Suprapubic skin (tissue), 4 donors: Measurements from ENCODE around the gene DMKN. TPM values are rescaled to one million over a fixed set of nuclear protein-coding genes. Genes with fewer than 3 reads are reported as not detected.
A peak's percentile ranks its signal among the peaks of the same experiment; 100 is the strongest.

Experiments used
- DNase-seq, 2 donors: peaks; one replicate each; pipeline ENCODE4 v3.0.0-alpha.2; 2019; ENCODE audit warnings: low spot score in 2 of 2
- H3K27ac ChIP-seq: fragments of 200-600 bp; sonication (generic); one replicate; pipeline ENCODE4 v1.5.1; 2019
- H3K27me3 ChIP-seq: fragments of 200-600 bp; sonication (generic); one replicate; pipeline ENCODE4 v1.5.1; 2019
- H3K36me3 ChIP-seq: fragments of 200-600 bp; sonication (generic); one replicate; pipeline ENCODE4 v1.5.1; 2019
- H3K4me1 ChIP-seq: fragments of 200-600 bp; sonication (generic); one replicate; pipeline ENCODE4 v1.5.1; 2019
- H3K4me3 ChIP-seq: fragments of 200-600 bp; sonication (generic); one replicate; pipeline ENCODE4 v1.5.1; 2019; ENCODE audit warnings: mild to moderate bottlenecking
- H3K9me3 ChIP-seq: fragments of 200-600 bp; sonication (generic); one replicate; pipeline ENCODE4 v1.5.1; 2019
- CTCF ChIP-seq, 2 donors: fragments of 200-600 bp in 1 of 2; fragments of 450-650 bp in 1 of 2; sonication (generic) in 1 of 2; IDR thresholded peaks; one replicate each; pipeline ENCODE4 v1.5.1; 2016 to 2019; ENCODE audit warnings: antibody characterized with exemption in 2 of 2, mild to moderate bottlenecking in 1 of 2, moderate library complexity in 1 of 2
- EP300 ChIP-seq: sonication (generic); formaldehyde crosslinking; IDR thresholded peaks from one replicate; pipeline ENCODE4 v1.6.1; 2017; ENCODE audit warnings: antibody characterized with exemption
- POLR2A ChIP-seq, 2 donors: fragments of 450-650 bp; IDR thresholded peaks; one replicate each; pipeline ENCODE4 v1.6.1; 2017; ENCODE audit warnings: antibody characterized with exemption in 2 of 2, mild to moderate bottlenecking in 2 of 2, moderate library complexity in 2 of 2
- POLR2AphosphoS5 ChIP-seq, 3 donors: sonication (generic); formaldehyde crosslinking; IDR thresholded peaks; one replicate each; pipeline ENCODE4 v1.6.1; 2017; ENCODE audit warnings: antibody characterized with exemption in 3 of 3
- WGBS: methylation state at CpG from one replicate; pipeline ENCODE4 v1.1.5; 2018; 5-methylcytosine and 5-hydroxymethylcytosine counted together
- total RNA-seq, 4 donors: library from RNA; depleted of rRNA; stranded (reverse); fragments of >200 nt; gene quantifications; one replicate each; pipeline ENCODE4 v1.1.0, GENCODE V29; 2016

Gene DMKN
- total RNA-seq, 4 donors from 2014 or later, result 2,237 to 6,229 (median 5,437) TPM

GRCh38 chr19:35516310-35516709, 2.9 kb upstream of the DMKN start:
- TF ChIP-seq POLR2A (IDR thresholded peaks at IDR 0.05) (no peak), CTCF (IDR thresholded peaks at IDR 0.05) (no peak), EP300 (no peak), POLR2AphosphoS5 (IDR thresholded peaks at IDR 0.05) (no peak)
- 94% methylated on average over 3 of the region's 3 CpGs for WGBS
- DNase-seq, result no peak
- H3K4me3 ChIP-seq, result no peak overlapping the region
- no peaks in the 10 kb centered on the region for H3K9me3 ChIP-seq
- no peaks in the 10 kb centered on the region for H3K36me3 ChIP-seq
- H3K4me1 ChIP-seq, result peaks cover 26% of the 10 kb centered on the region
- peaks cover 18% of the 10 kb centered on the region for H3K27me3 ChIP-seq
- no peak overlapping the region for H3K27ac ChIP-seq

- Histone ChIP-seq H3K27ac (peak overlapping the region; percentile 81), H3K4me1 (peaks cover 37% of the 10 kb centered on the region), H3K9me3 (no peaks in the 10 kb centered on the region), H3K36me3 (no peaks in the 10 kb centered on the region), H3K27me3 (peaks cover 34% of the 10 kb centered on the region), H3K4me3 (no peak overlapping the region)
- 79% methylated on average over 3 of the region's 20 CpGs for WGBS
- TF ChIP-seq POLR2AphosphoS5 (IDR thresholded peaks at IDR 0.05), result no peak
- TF ChIP-seq CTCF (IDR thresholded peaks at IDR 0.05), result no peak
- no peak for TF ChIP-seq EP300
- TF ChIP-seq POLR2A (IDR thresholded peaks at IDR 0.05), result no peak
- no peak for DNase-seq
These were observed 897 bp upstream of the DMKN start for GRCh38 chr19:35514282-35514809.

GRCh38 chr19:35512831-35513627, 420 bp downstream of the DMKN start:
- no peak overlapping the region for H3K4me3 ChIP-seq
- peak overlapping the region; percentile 36 for H3K27ac ChIP-seq
- H3K27me3 ChIP-seq, result peaks cover 37% of the 10 kb centered on the region
- TF ChIP-seq POLR2A (IDR thresholded peaks at IDR 0.05) (no peak), POLR2AphosphoS5 (IDR thresholded peaks at IDR 0.05) (no peak), EP300 (no peak), CTCF (IDR thresholded peaks at IDR 0.05) (no peak)
- WGBS, result 80% methylated on average over 15 of the region's 15 CpGs
- H3K36me3 ChIP-seq, result no peaks in the 10 kb centered on the region
- H3K9me3 ChIP-seq, result no peaks in the 10 kb centered on the region
- H3K4me1 ChIP-seq, result peaks cover 35% of the 10 kb centered on the region
- no peak for DNase-seq

GRCh38 chr19:35511337-35511736, 2.1 kb downstream of the DMKN start:
- Histone ChIP-seq H3K4me3 (peak overlapping the region; percentile 51), H3K27me3 (peaks cover 37% of the 10 kb centered on the region)
- TF ChIP-seq POLR2A (IDR thresholded peaks at IDR 0.05), result no peak
- TF ChIP-seq POLR2AphosphoS5 (IDR thresholded peaks at IDR 0.05), result no peak
- no peak for TF ChIP-seq CTCF (IDR thresholded peaks at IDR 0.05)
- TF ChIP-seq EP300, result no peak

GRCh38 chr19:35510626-35510964, 2.9 kb downstream of the DMKN start:
- H3K27ac ChIP-seq, result no peak overlapping the region
- TF ChIP-seq POLR2A (IDR thresholded peaks at IDR 0.05), result no peak
- TF ChIP-seq POLR2AphosphoS5 (IDR thresholded peaks at IDR 0.05), result no peak
- peak in 1 of 2 donors; percentile 1 for TF ChIP-seq CTCF (IDR thresholded peaks at IDR 0.05)
- no peak for TF ChIP-seq EP300
- peak overlapping the region; percentile 51 for H3K4me3 ChIP-seq
- WGBS, result 38% methylated on average over 4 of the region's 15 CpGs
- DNase-seq, result no peak
- no peaks in the 10 kb centered on the region for H3K9me3 ChIP-seq
- H3K36me3 ChIP-seq, result no peaks in the 10 kb centered on the region
- H3K4me1 ChIP-seq, result peaks cover 32% of the 10 kb centered on the region
- peaks cover 37% of the 10 kb centered on the region for H3K27me3 ChIP-seq

More at GRCh38 chr19:35511337-35511736, 2.1 kb downstream of the DMKN start:
- Histone ChIP-seq H3K27ac (no peak overlapping the region), H3K36me3 (no peaks in the 10 kb centered on the region), H3K9me3 (no peaks in the 10 kb centered on the region), H3K4me1 (peaks cover 32% of the 10 kb centered on the region)
- 40% methylated on average over 1 of the region's 7 CpGs for WGBS
- DNase-seq, result no peak
